ENCODE results near the gene KLHL42.

KLHL42 gene

GRCh38 chr12:27762757-27763156 is 17.3 kb upstream of the KLHL42 start:
- Histone ChIP-seq H3K27ac (ENCODE audit: extremely low read depth, low read depth, low read length) (no peak overlapping the region), H3K4me3 (ENCODE audit: low read depth, low read length) (no peak overlapping the region), H3K9me3 (ENCODE audit: control insufficient read depth, insufficient read depth, low read depth, low read length) (no peaks in the 10 kb centered on the region), H3K4me1 (ENCODE audit: control insufficient read depth, insufficient read depth, low read length) (no peaks in the 10 kb centered on the region), H3K36me3 (ENCODE audit: control insufficient read depth in 2 of 2, insufficient read depth in 1 of 2, low read length in 2 of 2) (peaks cover 0 to 4% of the 10 kb centered on the region in 2 experiments; a peak in 1 of 3 replicates)
- no peak for TF ChIP-seq ZNF658 (tag by site-specific recombination; IDR thresholded peaks at IDR 0.05)
- no peak for TF ChIP-seq ZNF133 (tag by site-specific recombination; IDR thresholded peaks at IDR 0.05)
- TF ChIP-seq ZBTB26 (tag by site-specific recombination; optimal IDR thresholded peaks at IDR 0.05): no peak
- TF ChIP-seq ZNF449 (tag by site-specific recombination; IDR thresholded peaks at IDR 0.05): no peak
- no peak for TF ChIP-seq PATZ1 (tag by site-specific recombination; IDR thresholded peaks at IDR 0.05)
- TF ChIP-seq ZNF776 (tag by site-specific recombination; IDR thresholded peaks at IDR 0.05; ENCODE audit: borderline replicate concordance): no peak
- POLR2A ChIA-PET: no interaction called here
- CTCF ChIA-PET: no interaction called here

GRCh38 chr12:27766587-27766986 is 13.4 kb upstream of the KLHL42 start:
- CTCF ChIA-PET: no interaction called here
- TF ChIP-seq PBX3 (CRISPR knock-in tag; IDR thresholded peaks at IDR 0.05) (no peak), ZNF501 (tag by site-specific recombination; IDR thresholded peaks at IDR 0.05) (no peak), REST (tag by site-specific recombination; IDR thresholded peaks at IDR 0.05) (no peak), ZNF626 (tag by site-specific recombination; IDR thresholded peaks at IDR 0.05) (no peak), ZNF596 (tag by site-specific recombination; IDR thresholded peaks at IDR 0.05) (no peak), ZNF580 (tag by site-specific recombination; IDR thresholded peaks at IDR 0.05) (no peak), ZNF266 (tag by site-specific recombination; IDR thresholded peaks at IDR 0.05; ENCODE audit: low read depth) (no peak), ELK4 (IDR thresholded peaks at IDR 0.05; ENCODE audit: borderline replicate concordance, low read depth, low read length) (no peak), ZNF623 (tag by site-specific recombination; IDR thresholded peaks at IDR 0.05) (no peak), ZNF169 (tag by site-specific recombination; IDR thresholded peaks at IDR 0.05) (no peak), ZNF837 (tag by site-specific recombination; IDR thresholded peaks at IDR 0.05) (no peak), OSR2 (tag by site-specific recombination; IDR thresholded peaks at IDR 0.05) (no peak), ZNF560 (tag by site-specific recombination; IDR thresholded peaks at IDR 0.05; ENCODE audit: borderline replicate concordance) (no peak), ZNF530 (tag by site-specific recombination; IDR thresholded peaks at IDR 0.05; ENCODE audit: low read depth) (no peak), ZNF140 (tag by site-specific recombination; IDR thresholded peaks at IDR 0.05) (no peak), ZNF830 (tag by site-specific recombination; IDR thresholded peaks at IDR 0.05; ENCODE audit: low read depth) (no peak), ZNF26 (tag by site-specific recombination; IDR thresholded peaks at IDR 0.05) (no peak)

More at GRCh38 chr12:27766587-27766986, 13.4 kb upstream of the KLHL42 start:
- H3K4me1 ChIP-seq (ENCODE audit: control insufficient read depth, insufficient read depth, low read length): peaks cover 7% of the 10 kb centered on the region
- no peak overlapping the region for H3K4me3 ChIP-seq (ENCODE audit: low read depth, low read length)
- no peak overlapping the region for H3K27ac ChIP-seq (ENCODE audit: extremely low read depth, low read depth, low read length)
- H3K36me3 ChIP-seq (ENCODE audit: control insufficient read depth in 2 of 2, insufficient read depth in 1 of 2, low read length in 2 of 2): no peaks in the 10 kb centered on the region
- POLR2A ChIA-PET: interaction anchor here (0.9 kb wide), 1 partner anchor 13 kb away, joined by 3 read pairs; the partner anchor contains the start of genes KLHL42 and MANSC4
- H3K9me3 ChIP-seq (ENCODE audit: control insufficient read depth, insufficient read depth, low read depth, low read length): no peaks in the 10 kb centered on the region

Data from HEK293 (cell line).